GM12891 (cell line): ENCODE results near the gene HOXA11.

ENCODE experiments used
- POLR2A ChIP-seq: IDR thresholded peaks from 2 replicates; pipeline ENCODE4 v1.6.1; 2011; ENCODE audit warnings: low read depth, low read length, control low read depth
- POLR2AphosphoS5 ChIP-seq: IDR thresholded peaks from 2 replicates; pipeline ENCODE4 v1.6.1; 2011; ENCODE audit warnings: low read depth, low read length, control low read depth

- no peak for TF ChIP-seq POLR2AphosphoS5
- TF ChIP-seq POLR2A, result no peak
Measured at GRCh38 chr7:27165089-27165995, 19.7 kb downstream of the HOXA11 start, which contains the start of gene HOXA9.
